A549 (cell line): ENCODE measurements around the gene ATXN10. TPM values are rescaled to one million over a fixed set of nuclear protein-coding genes. Genes with fewer than 3 reads are reported as not detected.

Experiments used
- ATAC-seq, 2 experiments: fragments of 200-7000 bp in 1 of 2; fragments of >200 bp in 1 of 2; cut with Nextera tagmentation in 1 of 2; cut with Tn5 transposase in 1 of 2; 3 replicates each; pipeline versions ENCODE4 v1.8.0 to v1.9.1; 2018 to 2020; ENCODE audit warnings: mild to moderate bottlenecking in 1 of 2, moderate library complexity in 1 of 2
- CTCF ChIA-PET: fragments of 300-600 bp; sonication (Branson Sonifier 250); formaldehyde crosslinking; extraction: SDS; loops from one replicate; lab custom pipeline; 2021; ENCODE audit warnings: antibody characterized with exemption, inconsistent platforms; lab: Yijun Ruan, JAX
- POLR2A ChIA-PET: fragments of 350-600 bp; formaldehyde crosslinking; extraction: SDS; loops from one replicate; lab custom pipeline; 2021; ENCODE audit warnings: antibody characterized with exemption, inconsistent platforms; lab: Yijun Ruan, JAX
- DNase-seq, 2 experiments: peaks; one replicate each; pipeline versions ENCODE4 v3.0.0 to v3.0.0-alpha.2; 2011 to 2016; ENCODE audit warnings: low read depth in 1 of 2, low spot score in 1 of 2
- FAIRE-seq: peaks from 2 replicates; lab custom pipeline; 2011; peaks lifted over from hg19 to GRCh38; lab: Jason Lieb, UNC
- H3K27ac ChIP-seq, 2 experiments: fragments of >200 bp; sonication (Bioruptor Twin); formaldehyde crosslinking; 3 replicates each; pipeline ENCODE4 v1.5.1; 2016 to 2017
- H3K4me1 ChIP-seq: fragments of >200 bp; sonication (Bioruptor Twin); formaldehyde crosslinking; 3 replicates; pipeline ENCODE4 v1.6.1; 2016
- H3K4me2 ChIP-seq: fragments of >200 bp; sonication (Bioruptor Twin); formaldehyde crosslinking; 3 replicates; pipeline ENCODE4 v1.6.1; 2016
- H3K4me3 ChIP-seq: fragments of >200 bp; sonication (Bioruptor Twin); formaldehyde crosslinking; 3 replicates; pipeline ENCODE4 v1.5.1; 2016
- H3K9me3 ChIP-seq: fragments of >200 bp; sonication (Bioruptor Twin); formaldehyde crosslinking; 3 replicates; pipeline ENCODE4 v1.6.1; 2016
- ATOH8 ChIP-seq: fragments of 250-450 bp; sonication (Bioruptor Pico); IDR thresholded peaks from 2 replicates; pipeline ENCODE4 v1.5.0; 2020; ENCODE audit warnings: low read depth, mild to moderate bottlenecking, moderate library complexity
- CEBPB ChIP-seq, 2 experiments: fragments of >200 bp in 1 of 2; sonication (Bioruptor Twin) in 1 of 2; formaldehyde crosslinking in 1 of 2; IDR thresholded peaks; 2 replicates each; pipeline ENCODE4 v1.6.1; 2012 to 2016
- CHD2 ChIP-seq: fragments of 150-350 bp; IDR thresholded peaks from 2 replicates; pipeline ENCODE4 v1.6.1; 2014; ENCODE audit warnings: low read length; ENCODE audit not compliant: partially characterized antibody
- EHF ChIP-seq: fragments of 250-450 bp; sonication (Bioruptor Pico); IDR thresholded peaks from 2 replicates; pipeline ENCODE4 v1.5.0; 2020; ENCODE audit warnings: mild to moderate bottlenecking
- ELK1 ChIP-seq: fragments of 150-350 bp; IDR thresholded peaks from 2 replicates; pipeline ENCODE4 v1.6.1; 2014; ENCODE audit warnings: low read depth, mild to moderate bottlenecking, low read length
- EP300 ChIP-seq, 2 experiments: fragments of >200 bp; sonication (Bioruptor Twin); formaldehyde crosslinking; IDR thresholded peaks; 2 replicates in 1 of 2; 3 replicates in 1 of 2; pipeline ENCODE4 v1.6.1; 2016 to 2017
- FOSB ChIP-seq: fragments of 250-450 bp; sonication (Bioruptor Pico); IDR thresholded peaks from 2 replicates; pipeline ENCODE4 v1.5.0; 2020; ENCODE audit warnings: mild to moderate bottlenecking, moderate library complexity
- FOSL2 ChIP-seq, 2 experiments: fragments of 450-650 bp in 1 of 2; fragments of >200 bp in 1 of 2; sonication (Bioruptor Twin) in 1 of 2; formaldehyde crosslinking; IDR thresholded peaks; 2 replicates each; pipeline versions ENCODE4 v1.5.0 to v1.6.1; 2016 to 2020; ENCODE audit warnings: mild to moderate bottlenecking in 1 of 2, moderate library complexity in 1 of 2
- GATA3 ChIP-seq: IDR thresholded peaks from 2 replicates; pipeline ENCODE4 v1.6.1; 2012; ENCODE audit warnings: borderline replicate concordance
- HES2 ChIP-seq: fragments of >200 bp; sonication (Bioruptor Twin); formaldehyde crosslinking; IDR thresholded peaks from 2 replicates; pipeline ENCODE4 v1.6.1; 2016
- JUN ChIP-seq, 2 experiments: fragments of >200 bp; sonication (Bioruptor Twin); formaldehyde crosslinking; IDR thresholded peaks; 2 replicates in 1 of 2; 3 replicates in 1 of 2; pipeline ENCODE4 v1.6.1; 2016 to 2017
- JUNB ChIP-seq: fragments of >200 bp; sonication (Bioruptor Twin); formaldehyde crosslinking; IDR thresholded peaks from 2 replicates; pipeline ENCODE4 v1.6.1; 2016
- MAX ChIP-seq: IDR thresholded peaks from 2 replicates; pipeline ENCODE4 v1.6.1; 2012
- MAZ ChIP-seq: fragments of 150-350 bp; IDR thresholded peaks from 2 replicates; pipeline ENCODE4 v1.6.1; 2014; ENCODE audit warnings: antibody characterized with exemption, low read depth, low read length, borderline replicate concordance
- MYC ChIP-seq: IDR thresholded peaks from 2 replicates; pipeline ENCODE4 v1.6.1; 2012; ENCODE audit warnings: mild to moderate bottlenecking, inconsistent platforms, low read length, improper control_type of control experiment, borderline replicate concordance
- RAD21 ChIP-seq, 2 experiments: fragments of >200 bp in 1 of 2; sonication (Bioruptor Twin) in 1 of 2; formaldehyde crosslinking in 1 of 2; IDR thresholded peaks in 1 of 2; conservative IDR thresholded peaks in 1 of 2; 2 replicates in 1 of 2; 3 replicates in 1 of 2; pipeline ENCODE4 v1.6.1; 2012 to 2018; ENCODE audit warnings: inconsistent platforms in 1 of 2
- SMC3 ChIP-seq: fragments of >200 bp; sonication (Bioruptor Twin); formaldehyde crosslinking; IDR thresholded peaks from 3 replicates; pipeline ENCODE4 v1.6.1; 2018; ENCODE audit warnings: inconsistent platforms
- ZC3H11A ChIP-seq: fragments of 450-650 bp; IDR thresholded peaks from 2 replicates; pipeline ENCODE4 v1.6.1; 2014; ENCODE audit warnings: antibody characterized with exemption, mild to moderate bottlenecking
- WGBS: methylation state at CpG from one replicate; pipeline ENCODE4 v1.1.6; 2017; ENCODE audit errors: missing lambda C conversion rate; 5-methylcytosine and 5-hydroxymethylcytosine counted together
- polyA plus RNA-seq, 4 experiments: library from polyadenylated mRNA; depleted of rRNA in 3 of 4; stranded (reverse); fragments of >200 nt; fragmentation: RNase III in 1 of 4; extraction: RNeasy Plus Mini Kit Qiagen cat#74134 plus additional on column Dnase treatment in 1 of 4; gene quantifications; 2 replicates in 3 of 4; 3 replicates in 1 of 4; pipeline ENCODE4 v1.2.3, GENCODE V29; 2011 to 2017

The ATXN10 gene
- polyA plus RNA-seq, 2 of the 4 experiments (the other 2 are of a cell fraction), result 126 to 281 TPM

GRCh38 chr22:45784357-45785277, 113.0 kb downstream of the ATXN10 start:
- peaks cover 92% of the 10 kb centered on the region for H3K4me1 ChIP-seq
- 21% methylated on average over 10 of the region's 12 CpGs for WGBS
- no peak for FAIRE-seq
- peak overlapping the region; percentile 75 for H3K4me2 ChIP-seq
- peak in 1 of 2 experiments; percentile 39 for DNase-seq
- H3K9me3 ChIP-seq, result no peaks in the 10 kb centered on the region
- ChIA-PET POLR2A (no interaction called here), CTCF (interaction anchor here (1.0 to 1.8 kb wide), 3 partner anchors 34 to 207 kb away, joined by 3 to 4 read pairs (median 3); no protein-coding TSS in a partner anchor)
- peak overlapping the region; percentile 76 to 90 for H3K27ac ChIP-seq
- peak; percentile 32 to 55; a peak in 3 of 6 replicates for ATAC-seq
- TF ChIP-seq FOSL2 (IDR thresholded peaks at IDR 0.05) (no peak), FOSL2 (CRISPR knock-in tag; IDR thresholded peaks at IDR 0.05) (no peak), MAZ (no peak), CHD2 (no peak), FOSB (no peak), ZC3H11A (no peak)
- H3K4me3 ChIP-seq, result no peak overlapping the region; the same call in 2 of the 3 replicates

DNA sequence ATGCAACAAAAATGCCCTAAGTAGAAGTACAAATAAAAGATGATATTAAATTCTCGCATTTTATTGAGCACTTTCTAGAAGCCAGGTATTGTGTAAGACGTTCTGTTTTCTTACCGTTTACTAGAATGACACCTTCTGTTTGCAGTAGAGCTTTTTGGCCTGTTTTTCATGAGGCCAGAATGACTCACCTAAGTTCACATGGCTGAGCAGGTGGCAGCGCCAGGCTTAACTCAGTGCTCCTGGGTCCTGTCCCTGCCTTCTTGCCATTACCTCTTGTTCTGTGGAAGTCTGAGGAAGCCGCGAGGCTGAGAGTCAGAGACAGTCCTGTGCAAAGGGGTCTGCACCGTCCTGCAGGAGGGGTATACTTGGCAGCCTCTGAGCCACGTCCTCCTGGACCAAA, 113.8 kb downstream of the ATXN10 start:
- peak; percentile 31 to 75 for DNase-seq
- H3K9me3 ChIP-seq, result no peaks in the 10 kb centered on the region
- WGBS, result 4% methylated on average over 8 of the region's 8 CpGs
- peak overlapping the region; percentile 76 to 86 for H3K27ac ChIP-seq
- H3K4me1 ChIP-seq, result peaks cover 95% of the 10 kb centered on the region
- ChIA-PET CTCF (interaction anchor here (0.9 to 1.8 kb wide), 5 partner anchors 41 to 207 kb away, joined by 3 to 4 read pairs (median 3); no protein-coding TSS in a partner anchor), POLR2A (interaction anchor here (1.1 kb wide), 2 partner anchors 8 to 96 kb away, joined by 3 to 4 read pairs; no protein-coding TSS in a partner anchor)
- no peak for FAIRE-seq
- H3K4me3 ChIP-seq, result no peak overlapping the region; the same call in 2 of the 3 replicates
- peak overlapping the region; percentile 75 for H3K4me2 ChIP-seq
- ATAC-seq, result peak; percentile 71 to 81
- TF ChIP-seq JUN (IDR thresholded peaks at IDR 0.05), result peak in 1 of 2 experiments; percentile 21; a peak in 1 of 5 replicates
- no peak for TF ChIP-seq MYC
- TF ChIP-seq ELK1, result no peak
- TF ChIP-seq EHF (CRISPR knock-in tag), result no peak
- TF ChIP-seq ATOH8 (CRISPR knock-in tag), result no peak; the same call in 1 of the 2 replicates
- peak; percentile 79 to 95 for TF ChIP-seq CEBPB (IDR thresholded peaks at IDR 0.05)
- TF ChIP-seq GATA3, result peak; percentile 79; the same call in 1 of the 2 replicates
- peak; percentile 85 for TF ChIP-seq MAX
- TF ChIP-seq JUNB, result peak; percentile 74
- TF ChIP-seq RAD21 (conservative IDR thresholded peaks at IDR 0.05 in 1 of 2, IDR thresholded peaks at IDR 0.05 in 1 of 2), result no peak; a peak in 1 of 5 replicates
- 0 out of 3 replicates have a peak, but pooled peaks have one; percentile 4 for TF ChIP-seq SMC3
- TF ChIP-seq HES2, result no peak
- peak; percentile 76 for TF ChIP-seq FOSL2 (IDR thresholded peaks at IDR 0.05)
- peak; percentile 84 for TF ChIP-seq FOSL2 (CRISPR knock-in tag; IDR thresholded peaks at IDR 0.05)
- peak; percentile 36 to 54; a peak in 3 of 5 replicates for TF ChIP-seq EP300 (IDR thresholded peaks at IDR 0.05)
